ENCODE measurements around the gene OR4P4. TPM values are rescaled to one million over a fixed set of nuclear protein-coding genes. Genes with fewer than 3 reads are reported as not detected.

OR4P4 gene
- total RNA-seq, 3 donors from 2014 or later: not detected

DNA sequence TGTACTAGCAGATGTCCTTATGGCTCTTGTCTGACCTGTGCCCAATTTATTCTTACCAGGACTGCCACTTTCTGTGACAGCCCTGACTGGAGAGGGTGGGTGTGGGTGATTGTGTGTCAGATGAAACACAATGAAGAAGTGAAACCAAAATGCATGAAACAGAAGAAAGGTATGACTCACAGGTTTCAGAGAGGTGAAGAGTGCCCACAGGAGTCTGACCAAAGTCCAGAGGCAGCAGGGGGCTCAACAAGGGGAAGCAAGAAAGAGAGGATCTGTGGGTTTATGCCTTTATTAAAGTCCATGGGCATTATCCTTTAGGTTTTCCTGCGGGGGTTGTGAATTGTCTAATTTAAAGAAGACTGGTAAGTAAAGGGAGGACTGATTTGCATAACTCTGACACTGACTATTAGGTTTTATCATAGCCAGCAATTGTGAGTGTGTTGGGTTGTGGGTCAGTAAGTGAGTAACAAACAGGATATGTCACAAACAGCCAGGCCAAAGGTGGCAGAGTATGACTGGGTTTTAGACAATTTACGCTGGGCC is 23.2 kb downstream of the OR4P4 start:
- no peak overlapping the region for H3K4me3 ChIP-seq
- no peaks in the 10 kb centered on the region for H3K4me1 ChIP-seq (ENCODE audit: low read depth)
- no peaks in the 10 kb centered on the region for H3K36me3 ChIP-seq (ENCODE audit: low read depth)
- ATAC-seq (no peak), DNase-seq (no peak)
- TF ChIP-seq, protein P1, sequence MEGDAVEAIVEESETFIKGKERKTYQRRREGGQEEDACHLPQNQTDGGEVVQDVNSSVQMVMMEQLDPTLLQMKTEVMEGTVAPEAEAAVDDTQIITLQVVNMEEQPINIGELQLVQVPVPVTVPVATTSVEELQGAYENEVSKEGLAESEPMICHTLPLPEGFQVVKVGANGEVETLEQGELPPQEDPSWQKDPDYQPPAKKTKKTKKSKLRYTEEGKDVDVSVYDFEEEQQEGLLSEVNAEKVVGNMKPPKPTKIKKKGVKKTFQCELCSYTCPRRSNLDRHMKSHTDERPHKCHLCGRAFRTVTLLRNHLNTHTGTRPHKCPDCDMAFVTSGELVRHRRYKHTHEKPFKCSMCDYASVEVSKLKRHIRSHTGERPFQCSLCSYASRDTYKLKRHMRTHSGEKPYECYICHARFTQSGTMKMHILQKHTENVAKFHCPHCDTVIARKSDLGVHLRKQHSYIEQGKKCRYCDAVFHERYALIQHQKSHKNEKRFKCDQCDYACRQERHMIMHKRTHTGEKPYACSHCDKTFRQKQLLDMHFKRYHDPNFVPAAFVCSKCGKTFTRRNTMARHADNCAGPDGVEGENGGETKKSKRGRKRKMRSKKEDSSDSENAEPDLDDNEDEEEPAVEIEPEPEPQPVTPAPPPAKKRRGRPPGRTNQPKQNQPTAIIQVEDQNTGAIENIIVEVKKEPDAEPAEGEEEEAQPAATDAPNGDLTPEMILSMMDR (IDR thresholded peaks at IDR 0.05): no peak
- peaks cover 33% of the 10 kb centered on the region for H3K9me3 ChIP-seq
- intact Hi-C loops (cut with DNase I, micrococcal nuclease): no loop called here

DNA sequence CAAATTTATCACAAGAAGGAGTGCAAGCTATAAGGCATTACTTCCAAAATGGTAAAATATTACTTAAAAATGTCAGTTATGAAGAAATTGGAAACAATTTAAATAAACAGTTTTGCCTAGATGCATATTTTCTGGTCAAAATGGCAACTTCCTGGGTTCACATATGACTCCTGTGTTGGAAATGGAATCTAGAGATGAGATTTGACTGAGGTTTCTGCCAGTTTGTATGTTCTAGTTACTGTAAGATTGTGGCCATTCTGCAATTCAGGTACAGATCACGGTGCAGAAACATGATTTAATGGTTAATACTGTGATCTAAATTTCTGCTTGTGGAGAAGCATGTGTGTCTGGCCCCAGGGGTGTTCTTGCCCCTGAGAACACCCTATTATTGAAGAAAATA is 23.7 kb downstream of the OR4P4 start:
- no peak for ATAC-seq
- TF ChIP-seq, protein P1 (IDR thresholded peaks at IDR 0.05): no peak
- DNase-seq: no peak
- Histone ChIP-seq H3K36me3 (ENCODE audit: low read depth) (no peaks in the 10 kb centered on the region), H3K4me1 (ENCODE audit: low read depth) (no peaks in the 10 kb centered on the region), H3K9me3 (peaks cover 28% of the 10 kb centered on the region), H3K4me3 (no peak overlapping the region)
- intact Hi-C loops (cut with DNase I, micrococcal nuclease): no loop called here

DNA sequence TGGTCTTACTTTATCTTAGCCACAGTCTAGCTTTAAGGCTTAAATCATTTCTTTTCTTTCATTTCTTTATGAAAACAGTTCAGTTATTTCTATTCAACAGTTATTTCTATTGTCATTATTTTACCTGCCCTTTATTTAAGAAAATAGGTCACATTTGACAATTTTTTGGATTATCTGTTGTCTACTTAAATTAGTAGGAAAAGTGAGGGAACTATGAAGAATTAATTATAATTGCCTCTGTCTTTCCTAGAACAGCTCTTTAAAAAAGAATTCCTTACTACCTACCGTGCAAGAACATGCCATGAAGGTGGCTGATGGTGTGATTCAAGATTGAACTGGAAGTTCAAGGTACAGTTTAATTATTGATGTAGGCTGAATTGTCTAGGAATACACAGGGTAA is 27.0 kb downstream of the OR4P4 start, which contains the start of gene OR4C6:
TSS of gene OR4C6 (plus strand) at position 301 of the 400 bp plus-strand sequence. CDS start 2,966 bp downstream, outside the sequence.
- Histone ChIP-seq H3K4me1 (ENCODE audit: low read depth) (no peaks in the 10 kb centered on the region), H3K4me3 (no peak within 1 kb of the TSS), H3K36me3 (ENCODE audit: low read depth) (no peaks in the 10 kb centered on the region), H3K9me3 (peaks cover 37% of the 10 kb centered on the region)
- intact Hi-C loops (cut with DNase I, micrococcal nuclease): no loop called here
- DNase-seq (no peak), ATAC-seq (no peak)
- TF ChIP-seq, protein P1 (IDR thresholded peaks at IDR 0.05): no peak

DNA sequence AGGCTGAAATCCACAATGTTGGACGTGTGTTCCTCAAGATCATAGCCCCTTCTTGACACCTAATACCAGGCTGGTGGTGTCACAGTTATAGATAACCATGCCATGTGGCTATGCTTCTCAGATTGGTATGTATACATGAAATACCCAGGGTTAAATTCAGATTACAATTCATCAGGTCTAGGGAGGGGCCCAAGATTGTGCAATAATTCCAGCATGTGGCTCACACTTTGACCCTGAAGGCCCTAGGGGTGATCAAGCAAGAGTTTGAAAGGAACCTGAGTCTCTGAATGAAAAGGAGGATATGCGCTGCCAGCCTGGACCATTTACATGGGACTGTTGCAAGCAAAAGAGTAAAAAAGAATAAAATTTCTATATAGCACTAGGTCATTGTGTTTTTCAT is 34.5 kb downstream of the OR4P4 start:
- H3K9me3 ChIP-seq: peaks cover 33% of the 10 kb centered on the region
- intact Hi-C loops (cut with DNase I, micrococcal nuclease): no loop called here
- ATAC-seq: no peak

DNA sequence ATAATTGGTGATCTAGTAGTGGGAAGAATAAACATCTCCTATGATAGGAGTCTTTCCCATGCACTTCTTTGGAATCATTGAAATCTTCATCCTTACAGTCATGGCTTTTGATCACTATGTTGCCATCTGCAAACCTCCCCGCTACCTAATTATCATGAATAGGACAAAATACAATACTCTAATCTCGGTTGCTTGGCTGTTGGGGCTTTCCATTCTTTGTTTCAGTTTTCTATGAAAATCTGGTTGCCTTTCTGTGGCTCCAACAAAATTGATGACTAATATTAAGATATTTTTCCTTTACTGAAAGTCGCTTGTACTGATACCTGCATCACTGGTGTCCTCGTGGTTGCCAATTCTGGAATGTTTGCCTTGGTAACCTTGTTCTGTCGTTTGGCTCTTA is 38.9 kb downstream of the OR4P4 start:
- Histone ChIP-seq H3K4me3 (no peak overlapping the region), H3K36me3 (ENCODE audit: low read depth) (no peaks in the 10 kb centered on the region), H3K4me1 (ENCODE audit: low read depth) (no peaks in the 10 kb centered on the region), H3K9me3 (peaks cover 18% of the 10 kb centered on the region)
- intact Hi-C loops (cut with DNase I, micrococcal nuclease): no loop called here
- TF ChIP-seq, protein P1 (IDR thresholded peaks at IDR 0.05): no peak
- ATAC-seq: no peak
- no peak for DNase-seq

More for the DNA sequence above, 34.5 kb downstream of the OR4P4 start:
- Histone ChIP-seq H3K4me3 (no peak overlapping the region), H3K36me3 (ENCODE audit: low read depth) (no peaks in the 10 kb centered on the region), H3K4me1 (ENCODE audit: low read depth) (no peaks in the 10 kb centered on the region)
- DNase-seq: no peak
- TF ChIP-seq, protein P1 (IDR thresholded peaks at IDR 0.05): no peak

Other genes with a start within 250 kb of the OR4P4 start
- gene OR4C15, start 80.6 kb upstream of the OR4P4 start, total RNA-seq: not detected
- gene OR4C16, start 63.0 kb upstream of the OR4P4 start, total RNA-seq: not detected
- not detected for gene OR4C11, start 27.5 kb upstream of the OR4P4 start, total RNA-seq
- not detected for gene OR4S2, start 13.2 kb downstream of the OR4P4 start, total RNA-seq
- not detected for gene OR4C6, start 27.1 kb downstream of the OR4P4 start, total RNA-seq
- not detected for gene OR5D13, start 138.3 kb downstream of the OR4P4 start, total RNA-seq
- gene OR5D14, start 160.4 kb downstream of the OR4P4 start, total RNA-seq: not detected
- not detected for gene OR5L1, start 176.3 kb downstream of the OR4P4 start, total RNA-seq
- gene OR5D18, start 184.5 kb downstream of the OR4P4 start, total RNA-seq: not detected
- gene OR5L2, start 192.1 kb downstream of the OR4P4 start, total RNA-seq: not detected
- not detected for gene OR5D16, start 203.6 kb downstream of the OR4P4 start, total RNA-seq
- not detected for gene TRIM51, start 248.2 kb downstream of the OR4P4 start, total RNA-seq

All from mucosa of descending colon (tissue), 3 donors.